ENCODE data around the gene PVALEF.

DNA sequence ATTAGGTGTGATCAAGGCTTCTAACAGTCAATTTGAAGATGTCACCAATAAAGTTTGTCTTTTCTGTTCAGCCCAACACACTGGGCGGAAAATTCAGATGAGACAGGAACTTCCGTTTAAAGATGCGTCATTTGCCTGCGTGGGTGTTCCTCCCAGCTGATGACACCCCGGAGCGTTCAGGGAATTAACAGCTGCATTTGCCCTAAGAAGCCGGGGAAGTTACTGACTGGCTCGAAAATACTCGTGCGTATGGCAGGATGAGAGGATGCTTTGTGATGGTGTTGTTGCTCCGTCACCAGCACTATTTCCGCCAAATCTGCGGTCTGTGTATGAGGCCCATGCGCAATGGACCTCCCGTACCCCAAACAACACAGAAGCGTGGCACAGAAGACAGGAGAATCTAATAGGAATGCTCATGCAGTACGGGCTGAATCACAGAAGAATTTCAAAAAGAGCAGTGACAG lies 11.9 kb upstream of the PVALEF start:
- TF ChIP-seq TAF1 (CRISPR knock-in tag; IDR thresholded peaks at IDR 0.05) = no peak
- TF ChIP-seq, protein P1, sequence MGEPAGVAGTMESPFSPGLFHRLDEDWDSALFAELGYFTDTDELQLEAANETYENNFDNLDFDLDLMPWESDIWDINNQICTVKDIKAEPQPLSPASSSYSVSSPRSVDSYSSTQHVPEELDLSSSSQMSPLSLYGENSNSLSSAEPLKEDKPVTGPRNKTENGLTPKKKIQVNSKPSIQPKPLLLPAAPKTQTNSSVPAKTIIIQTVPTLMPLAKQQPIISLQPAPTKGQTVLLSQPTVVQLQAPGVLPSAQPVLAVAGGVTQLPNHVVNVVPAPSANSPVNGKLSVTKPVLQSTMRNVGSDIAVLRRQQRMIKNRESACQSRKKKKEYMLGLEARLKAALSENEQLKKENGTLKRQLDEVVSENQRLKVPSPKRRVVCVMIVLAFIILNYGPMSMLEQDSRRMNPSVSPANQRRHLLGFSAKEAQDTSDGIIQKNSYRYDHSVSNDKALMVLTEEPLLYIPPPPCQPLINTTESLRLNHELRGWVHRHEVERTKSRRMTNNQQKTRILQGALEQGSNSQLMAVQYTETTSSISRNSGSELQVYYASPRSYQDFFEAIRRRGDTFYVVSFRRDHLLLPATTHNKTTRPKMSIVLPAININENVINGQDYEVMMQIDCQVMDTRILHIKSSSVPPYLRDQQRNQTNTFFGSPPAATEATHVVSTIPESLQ (CRISPR knock-in tag; conservative IDR thresholded peaks at IDR 0.05) = no peak
